Measurements from ENCODE around the gene CADPS2. TPM values are rescaled to one million over a fixed set of nuclear protein-coding genes. Genes with fewer than 3 reads are reported as not detected.

Gene CADPS2
- total RNA-seq, 1 experiment from 2014 or later: 7.4 TPM

DNA sequence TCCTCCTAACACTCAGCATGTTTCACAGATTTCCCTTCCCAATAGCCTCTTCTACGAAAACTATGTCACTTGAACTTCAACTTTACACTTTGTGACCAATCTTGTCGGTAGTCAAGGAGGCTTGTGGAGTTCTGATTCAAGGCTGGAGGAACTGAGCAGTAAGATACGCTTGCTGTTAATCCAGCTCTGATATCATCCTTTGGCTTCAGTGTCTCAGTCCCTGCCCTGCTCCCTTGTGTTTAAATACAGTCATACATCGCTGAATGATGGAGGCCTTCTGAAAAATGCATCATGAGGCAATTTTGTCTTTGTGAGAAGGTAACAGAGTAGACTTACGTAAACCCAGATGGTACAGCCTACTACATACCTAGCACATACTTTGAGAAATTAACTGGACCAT lies 360.9 kb downstream of the CADPS2 start:
- Mint-ChIP-seq H3K4me3 (ENCODE audit: unreplicated experiment) (no peak overlapping the region), H3K27ac (ENCODE audit: low read depth, unreplicated experiment) (no peak overlapping the region)
- CTCF ChIA-PET: interaction anchor here (0.7 to 2.7 kb wide), 6 partner anchors 277 to 635 kb away, joined by 3 to 18 read pairs (median 6); no protein-coding TSS in a partner anchor

DNA sequence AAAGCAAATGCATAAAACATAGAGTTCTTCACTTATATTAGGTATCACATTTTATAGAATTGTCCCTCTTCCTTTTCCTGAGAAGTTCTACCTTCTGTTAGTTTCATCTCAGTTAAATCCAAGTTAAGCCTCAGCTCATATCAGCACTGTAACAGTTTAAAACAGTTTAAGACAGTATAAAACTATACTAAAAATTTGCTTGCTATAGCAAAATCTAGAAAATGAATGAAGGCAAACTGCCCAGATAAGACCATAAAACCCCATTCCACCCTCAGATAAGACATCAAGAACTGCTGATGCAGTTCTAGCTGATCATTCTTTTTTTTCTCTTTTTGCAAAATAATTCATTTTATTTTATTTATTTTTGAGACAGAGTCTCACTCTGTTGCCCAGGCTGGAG lies 364.5 kb downstream of the CADPS2 start:
- Mint-ChIP-seq H3K36me3 (ENCODE audit: insufficient read depth, unreplicated experiment) (no peaks in the 10 kb centered on the region), H3K27ac (ENCODE audit: low read depth, unreplicated experiment) (no peak overlapping the region), H3K9me3 (ENCODE audit: unreplicated experiment) (no peaks in the 10 kb centered on the region), H3K4me1 (ENCODE audit: insufficient read depth, unreplicated experiment) (no peaks in the 10 kb centered on the region), H3K27me3 (ENCODE audit: insufficient read depth, unreplicated experiment) (no peaks in the 10 kb centered on the region), H3K4me3 (ENCODE audit: unreplicated experiment) (no peak overlapping the region)
- intact Hi-C loops (cut with micrococcal nuclease): no loop called here
- ChIA-PET CTCF (interaction anchor here (1.1 to 1.5 kb wide), 3 partner anchors 10 to 303 kb away, joined by 3 to 6 read pairs (median 5); no protein-coding TSS in a partner anchor), POLR2A (no interaction called here)
- TF ChIP-seq CTCF (IDR thresholded peaks at IDR 0.05; ENCODE audit: unreplicated experiment): no peak
- no peak for DNase-seq (ENCODE audit: unreplicated experiment)
- no TSS peak for BruUV-seq (replicated peaks)

More for the DNA sequence above, 360.9 kb downstream of the CADPS2 start:
- no peaks in the 10 kb centered on the region for H3K9me3 Mint-ChIP-seq (ENCODE audit: unreplicated experiment)
- no peaks in the 10 kb centered on the region for H3K27me3 Mint-ChIP-seq (ENCODE audit: insufficient read depth, unreplicated experiment)
- no TSS peak for BruUV-seq (replicated peaks)
- H3K4me1 Mint-ChIP-seq (ENCODE audit: insufficient read depth, unreplicated experiment): no peaks in the 10 kb centered on the region
- H3K36me3 Mint-ChIP-seq (ENCODE audit: insufficient read depth, unreplicated experiment): no peaks in the 10 kb centered on the region
- POLR2A ChIA-PET: no interaction called here
- TF ChIP-seq CTCF (IDR thresholded peaks at IDR 0.05; ENCODE audit: unreplicated experiment): no peak
- DNase-seq (ENCODE audit: unreplicated experiment): no peak
- intact Hi-C loops (cut with micrococcal nuclease): no loop called here

DNA sequence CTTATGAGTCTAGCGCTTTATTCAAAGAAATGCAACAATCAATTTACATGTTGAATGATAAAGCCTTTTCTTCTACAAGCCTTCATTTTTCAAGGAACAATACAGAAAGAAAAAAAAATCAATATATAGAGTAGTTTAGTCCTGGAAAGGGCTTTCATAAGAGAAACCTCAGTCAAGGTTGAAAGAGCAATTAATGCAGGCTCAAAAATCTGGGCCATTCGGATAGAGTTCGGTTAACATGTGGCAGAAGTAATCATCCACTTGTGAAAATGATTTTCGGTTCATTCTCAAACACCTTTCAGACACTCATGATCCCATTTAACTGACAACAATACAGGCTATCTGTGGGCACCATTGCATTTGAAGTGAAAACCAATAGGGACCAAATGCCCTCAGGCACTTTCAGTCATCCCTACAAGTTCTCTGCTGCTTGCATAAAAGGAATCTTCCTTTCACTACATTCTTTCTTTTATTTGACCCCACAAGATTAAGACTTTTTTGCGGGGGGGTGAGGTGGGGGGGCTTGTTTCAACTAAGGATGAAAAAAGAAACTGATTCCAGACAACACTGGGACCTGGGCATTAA lies 365.2 kb downstream of the CADPS2 start:
- TF ChIP-seq CTCF (IDR thresholded peaks at IDR 0.05; ENCODE audit: unreplicated experiment): no peak
- intact Hi-C loops (cut with micrococcal nuclease): no loop called here
- no TSS peak for BruUV-seq (replicated peaks)
- POLR2A ChIA-PET: no interaction called here
- no peak overlapping the region for H3K4me3 Mint-ChIP-seq (ENCODE audit: unreplicated experiment)
- H3K27ac Mint-ChIP-seq (ENCODE audit: low read depth, unreplicated experiment): no peak overlapping the region
- CTCF ChIA-PET: interaction anchor here (1.1 to 1.5 kb wide), 2 partner anchors 11 to 301 kb away, joined by 3 to 5 read pairs; no protein-coding TSS in a partner anchor
- no peaks in the 10 kb centered on the region for H3K9me3 Mint-ChIP-seq (ENCODE audit: unreplicated experiment)
- H3K4me1 Mint-ChIP-seq (ENCODE audit: insufficient read depth, unreplicated experiment): no peaks in the 10 kb centered on the region
- H3K27me3 Mint-ChIP-seq (ENCODE audit: insufficient read depth, unreplicated experiment): no peaks in the 10 kb centered on the region
- no peaks in the 10 kb centered on the region for H3K36me3 Mint-ChIP-seq (ENCODE audit: insufficient read depth, unreplicated experiment)
- no peak for DNase-seq (ENCODE audit: unreplicated experiment)

- Mint-ChIP-seq H3K4me3 (ENCODE audit: unreplicated experiment) (no peak overlapping the region), H3K4me1 (ENCODE audit: insufficient read depth, unreplicated experiment) (no peaks in the 10 kb centered on the region), H3K27ac (ENCODE audit: low read depth, unreplicated experiment) (no peak overlapping the region), H3K9me3 (ENCODE audit: unreplicated experiment) (no peaks in the 10 kb centered on the region), H3K36me3 (ENCODE audit: insufficient read depth, unreplicated experiment) (no peaks in the 10 kb centered on the region), H3K27me3 (ENCODE audit: insufficient read depth, unreplicated experiment) (no peaks in the 10 kb centered on the region)
- no peak for TF ChIP-seq CTCF (IDR thresholded peaks at IDR 0.05; ENCODE audit: unreplicated experiment)
- POLR2A ChIA-PET: no interaction called here
- peak; percentile 51 for DNase-seq (ENCODE audit: unreplicated experiment)
- no TSS peak for BruUV-seq (replicated peaks)
- CTCF ChIA-PET: interaction anchor here (2.1 kb wide), 1 partner anchor 9 kb away, joined by 6 read pairs; no protein-coding TSS in a partner anchor
- intact Hi-C loops (cut with micrococcal nuclease): no loop called here
These were observed 367.8 kb downstream of the CADPS2 start for GRCh38 chr7:122518488-122518887.

Data from MCF 10A (cell line).